IPS-15b (cell line): ENCODE measurements around the gene CYSLTR2.
"Not testable (repeated sequence)": the region's sequence is repeated elsewhere in the genome, so short reads cannot be mapped to it uniquely, and the experiment has no call there.

Source experiments
- H3K27me3 ChIP-seq: one replicate; pipeline ENCODE4 v1.6.1; 2013; ENCODE audit warnings: low read length; ENCODE audit not compliant: control insufficient read depth, insufficient read depth
- H3K36me3 ChIP-seq: one replicate; pipeline ENCODE4 v1.6.1; 2013; ENCODE audit warnings: low read length; ENCODE audit not compliant: control insufficient read depth, insufficient read depth
- H3K4me1 ChIP-seq: one replicate; pipeline ENCODE4 v1.6.1; 2013; ENCODE audit warnings: mild to moderate bottlenecking, low read length; ENCODE audit not compliant: control insufficient read depth, insufficient read depth
- H3K4me3 ChIP-seq: one replicate; pipeline ENCODE4 v1.5.1; 2013; ENCODE audit warnings: low read depth, low read length
- H3K9ac ChIP-seq: one replicate; pipeline ENCODE4 v1.6.1; 2013; ENCODE audit warnings: low read depth, mild to moderate bottlenecking, low read length
- H3K9me3 ChIP-seq: one replicate; pipeline ENCODE4 v1.6.1; 2013; ENCODE audit warnings: mild to moderate bottlenecking, low read length; ENCODE audit not compliant: control insufficient read depth, insufficient read depth

CYSLTR2 gene

GRCh38 chr13:48675247-48675646 is 21.5 kb downstream of the CYSLTR2 start:
- Histone ChIP-seq H3K9ac (no peak overlapping the region), H3K27me3 (no peaks in the 10 kb centered on the region), H3K4me1 (no peaks in the 10 kb centered on the region), H3K4me3 (no peak overlapping the region), H3K36me3 (no peaks in the 10 kb centered on the region), H3K9me3 (peaks cover 3% of the 10 kb centered on the region)

GRCh38 chr13:48678316-48678715 is 24.6 kb downstream of the CYSLTR2 start:
- H3K36me3 ChIP-seq, result no peaks in the 10 kb centered on the region
- no peaks in the 10 kb centered on the region for H3K27me3 ChIP-seq
- H3K4me3 ChIP-seq, result no peak overlapping the region
- no peak overlapping the region for H3K9ac ChIP-seq
- H3K4me1 ChIP-seq, result no peaks in the 10 kb centered on the region
- no peaks in the 10 kb centered on the region for H3K9me3 ChIP-seq

DNA sequence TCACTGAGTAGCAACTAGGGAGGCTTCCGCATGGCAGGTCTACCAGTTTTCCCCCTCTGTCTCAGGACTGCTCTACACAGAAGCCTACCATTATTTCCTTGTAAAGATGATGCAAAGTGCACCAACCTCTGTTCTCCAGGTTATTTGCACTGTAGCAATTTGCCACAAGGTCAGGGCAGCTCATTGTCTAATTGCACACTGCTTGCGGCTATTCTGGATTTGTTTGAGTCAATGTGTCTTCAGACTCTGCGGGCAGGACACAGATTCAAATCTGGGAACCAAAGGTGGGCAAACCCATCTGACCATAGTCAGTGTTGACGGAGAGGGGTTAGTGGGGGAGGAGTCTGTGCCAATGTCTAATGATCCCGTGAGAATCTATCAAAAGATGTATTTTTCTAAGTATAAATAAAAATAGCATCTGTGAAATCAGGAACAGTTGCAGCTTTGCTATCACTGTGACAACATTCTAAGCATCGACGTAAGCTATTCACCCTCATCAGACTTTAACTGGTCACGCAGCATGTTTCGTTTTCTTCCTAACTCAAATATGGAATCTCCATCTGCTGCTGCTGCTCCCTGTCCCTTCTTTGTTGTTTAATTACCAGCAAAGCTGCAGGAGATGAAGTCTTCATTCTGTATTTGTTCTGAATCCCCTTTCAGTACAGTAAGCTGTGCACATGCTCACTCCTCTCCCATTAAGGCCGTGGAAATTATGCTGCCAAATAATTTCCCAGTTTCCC is 26.4 kb downstream of the CYSLTR2 start:
- no peaks in the 10 kb centered on the region for H3K4me1 ChIP-seq
- H3K9me3 ChIP-seq, result no peaks in the 10 kb centered on the region
- H3K27me3 ChIP-seq, result no peaks in the 10 kb centered on the region

GRCh38 chr13:48680756-48681392 is 27.1 kb downstream of the CYSLTR2 start:
- H3K4me3 ChIP-seq, result no peak overlapping the region
- H3K4me1 ChIP-seq, result no peaks in the 10 kb centered on the region
- H3K9me3 ChIP-seq, result no peaks in the 10 kb centered on the region
- no peaks in the 10 kb centered on the region for H3K36me3 ChIP-seq
- H3K9ac ChIP-seq, result no peak overlapping the region
- H3K27me3 ChIP-seq, result no peaks in the 10 kb centered on the region

More for the DNA sequence above, 26.4 kb downstream of the CYSLTR2 start:
- H3K36me3 ChIP-seq, result no peaks in the 10 kb centered on the region
- H3K4me3 ChIP-seq, result no peak overlapping the region
- no peak overlapping the region for H3K9ac ChIP-seq

- no peak overlapping the region for H3K9ac ChIP-seq
- H3K9me3 ChIP-seq, result no peaks in the 10 kb centered on the region
- H3K27me3 ChIP-seq, result no peaks in the 10 kb centered on the region
- H3K4me1 ChIP-seq, result no peaks in the 10 kb centered on the region
- H3K4me3 ChIP-seq, result no peak overlapping the region
- H3K36me3 ChIP-seq, result no peaks in the 10 kb centered on the region
Measured at GRCh38 chr13:48681905-48682304, 28.2 kb downstream of the CYSLTR2 start.

DNA sequence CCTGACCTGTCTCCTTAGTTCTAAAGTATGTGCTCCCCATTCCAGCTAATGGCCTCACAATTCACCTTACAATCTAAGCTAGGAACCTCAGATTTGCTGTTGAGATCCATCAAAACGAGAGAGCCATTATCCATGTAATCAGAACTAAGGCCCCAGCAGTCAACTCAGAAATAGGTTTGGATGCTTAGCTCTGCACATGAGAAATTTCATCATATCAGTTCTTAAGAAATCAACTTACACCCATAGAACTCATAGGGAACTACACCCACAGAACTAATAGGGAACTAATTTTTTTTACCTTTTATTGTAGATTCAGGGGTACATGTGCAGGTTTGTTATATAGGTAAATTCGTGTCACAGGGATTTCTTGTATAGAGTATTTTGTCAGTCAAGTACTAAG is 28.7 kb downstream of the CYSLTR2 start:
- no peaks in the 10 kb centered on the region for H3K9me3 ChIP-seq
- H3K27me3 ChIP-seq, result no peaks in the 10 kb centered on the region
- H3K36me3 ChIP-seq, result no peaks in the 10 kb centered on the region
- no peaks in the 10 kb centered on the region for H3K4me1 ChIP-seq
- H3K4me3 ChIP-seq, result no peak overlapping the region
- no peak overlapping the region for H3K9ac ChIP-seq

DNA sequence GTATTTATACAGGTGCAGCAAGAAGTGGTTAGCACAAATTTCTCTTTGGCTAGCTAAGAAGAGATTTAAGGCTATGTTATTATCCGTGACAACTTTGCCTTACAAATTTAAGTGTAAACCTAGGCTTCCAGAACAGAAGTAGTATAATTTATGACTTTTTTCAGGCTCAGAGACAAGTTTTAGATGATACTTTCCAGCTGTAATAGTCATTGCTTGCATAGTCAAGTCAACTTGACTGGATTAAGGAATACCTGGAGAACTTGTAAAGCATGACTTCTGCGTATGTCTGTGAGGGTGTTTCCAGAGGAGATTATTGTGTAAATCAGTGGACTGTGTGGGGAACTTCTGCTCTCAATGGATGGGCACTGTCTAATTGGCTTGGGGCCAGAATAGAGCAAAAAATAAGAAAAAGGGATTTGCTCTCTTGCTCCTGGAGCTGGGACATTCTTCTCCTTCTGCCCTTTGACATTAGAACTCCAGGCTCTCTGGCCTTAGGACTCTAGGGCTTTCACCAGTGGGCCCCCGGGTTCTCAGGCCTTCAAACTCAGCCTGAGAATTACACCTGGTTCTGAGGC is 33.0 kb downstream of the CYSLTR2 start:
- Histone ChIP-seq H3K36me3 (no peaks in the 10 kb centered on the region), H3K9me3 (no peaks in the 10 kb centered on the region), H3K27me3 (no peaks in the 10 kb centered on the region), H3K9ac (no peak overlapping the region), H3K4me3 (no peak overlapping the region), H3K4me1 (no peaks in the 10 kb centered on the region)

GRCh38 chr13:48687249-48687648 is 33.5 kb downstream of the CYSLTR2 start:
- no peak overlapping the region for H3K9ac ChIP-seq
- no peak overlapping the region for H3K4me3 ChIP-seq
- H3K9me3 ChIP-seq, result no peaks in the 10 kb centered on the region
- no peaks in the 10 kb centered on the region for H3K36me3 ChIP-seq
- H3K4me1 ChIP-seq, result no peaks in the 10 kb centered on the region
- no peaks in the 10 kb centered on the region for H3K27me3 ChIP-seq

- no peak overlapping the region for H3K9ac ChIP-seq
- H3K4me1 ChIP-seq, result no peaks in the 10 kb centered on the region
- no peaks in the 10 kb centered on the region for H3K27me3 ChIP-seq
- H3K36me3 ChIP-seq, result no peaks in the 10 kb centered on the region
- H3K4me3 ChIP-seq, result no peak overlapping the region
- peaks cover 2% of the 10 kb centered on the region for H3K9me3 ChIP-seq
Measured at GRCh38 chr13:48693998-48694397, 40.3 kb downstream of the CYSLTR2 start.

- no peaks in the 10 kb centered on the region for H3K36me3 ChIP-seq
Measured at GRCh38 chr13:48695776-48696175, 42.0 kb downstream of the CYSLTR2 start.

DNA sequence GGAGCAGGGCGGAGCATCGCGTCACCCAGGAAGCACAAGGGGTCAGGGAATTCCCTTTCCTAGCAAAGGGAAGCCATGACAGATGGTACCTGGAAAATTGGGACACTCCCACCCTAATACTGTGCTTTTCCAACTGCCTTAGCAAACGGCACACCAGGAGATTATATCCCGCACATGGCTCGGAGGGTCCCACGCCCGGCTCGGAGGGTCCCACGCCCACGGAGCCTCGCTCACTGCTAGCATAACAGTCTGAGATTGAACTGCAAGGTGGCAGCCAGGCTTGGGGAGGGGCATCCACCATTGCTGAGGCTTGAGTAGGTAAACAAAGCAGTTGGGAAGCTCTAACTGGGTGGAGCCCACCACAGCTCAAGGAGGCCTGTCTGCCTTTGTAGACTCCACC is 42.9 kb downstream of the CYSLTR2 start:
- H3K36me3 ChIP-seq, H3K4me1 ChIP-seq, H3K27me3 ChIP-seq, H3K4me3 ChIP-seq, H3K9ac ChIP-seq, H3K9me3 ChIP-seq: not testable (repeated sequence)

More at GRCh38 chr13:48695776-48696175, 42.0 kb downstream of the CYSLTR2 start:
- Histone ChIP-seq H3K27me3 (no peaks in the 10 kb centered on the region), H3K9ac (no peak overlapping the region), H3K4me3 (no peak overlapping the region), H3K9me3 (peaks cover 2% of the 10 kb centered on the region), H3K4me1 (no peaks in the 10 kb centered on the region)

DNA sequence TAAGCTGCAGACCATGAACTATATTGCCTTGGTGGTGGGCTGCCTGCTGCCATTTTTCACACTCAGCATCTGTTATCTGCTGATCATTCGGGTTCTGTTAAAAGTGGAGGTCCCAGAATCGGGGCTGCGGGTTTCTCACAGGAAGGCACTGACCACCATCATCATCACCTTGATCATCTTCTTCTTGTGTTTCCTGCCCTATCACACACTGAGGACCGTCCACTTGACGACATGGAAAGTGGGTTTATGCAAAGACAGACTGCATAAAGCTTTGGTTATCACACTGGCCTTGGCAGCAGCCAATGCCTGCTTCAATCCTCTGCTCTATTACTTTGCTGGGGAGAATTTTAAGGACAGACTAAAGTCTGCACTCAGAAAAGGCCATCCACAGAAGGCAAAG is 53.7 kb downstream of the CYSLTR2 start:
- Histone ChIP-seq H3K4me1 (no peaks in the 10 kb centered on the region), H3K9me3 (no peaks in the 10 kb centered on the region), H3K4me3 (no peak overlapping the region), H3K9ac (no peak overlapping the region), H3K36me3 (no peaks in the 10 kb centered on the region), H3K27me3 (no peaks in the 10 kb centered on the region)
